ENCODE results near the gene CCNT2.

GRCh38 chr2:134910763-134911399, 7.7 kb upstream of the CCNT2 start:
- TF ChIP-seq CREB1 (CRISPR knock-in tag; IDR thresholded peaks at IDR 0.05) (no peak), NR2C2 (CRISPR knock-in tag; IDR thresholded peaks at IDR 0.05) (no peak), USF2 (CRISPR knock-in tag; IDR thresholded peaks at IDR 0.05) (no peak), HMGXB4 (CRISPR knock-in tag; IDR thresholded peaks at IDR 0.05) (no peak), CTCF (IDR thresholded peaks at IDR 0.05) (no peak), E2F1 (CRISPR knock-in tag; IDR thresholded peaks at IDR 0.05) (no peak), ZNF232 (CRISPR knock-in tag; IDR thresholded peaks at IDR 0.05) (no peak), KAT7 (CRISPR knock-in tag; IDR thresholded peaks at IDR 0.05; ENCODE audit: borderline replicate concordance) (no peak)
